Gastrocnemius medialis (tissue), 4 donors: ENCODE measurements around the gene NR6A1.

Experiments
- CTCF ChIP-seq, 5 experiments: fragments of 450-650 bp in 3 of 5; fragments of 200-600 bp in 2 of 5; sonication (generic) in 2 of 5; IDR thresholded peaks in 4 of 5; conservative IDR thresholded peaks in 1 of 5; 1 replicate in 4 of 5; 2 replicates in 1 of 5; pipeline ENCODE4 v1.5.1; 2016 to 2019; ENCODE audit warnings: antibody characterized with exemption in 5 of 5, mild to moderate bottlenecking in 3 of 5, moderate library complexity in 3 of 5
- POLR2A ChIP-seq, 2 donors: fragments of 450-650 bp; IDR thresholded peaks; one replicate each; pipeline ENCODE4 v1.6.1; 2017; ENCODE audit warnings: antibody characterized with exemption in 2 of 2, mild to moderate bottlenecking in 2 of 2, moderate library complexity in 2 of 2

DNA sequence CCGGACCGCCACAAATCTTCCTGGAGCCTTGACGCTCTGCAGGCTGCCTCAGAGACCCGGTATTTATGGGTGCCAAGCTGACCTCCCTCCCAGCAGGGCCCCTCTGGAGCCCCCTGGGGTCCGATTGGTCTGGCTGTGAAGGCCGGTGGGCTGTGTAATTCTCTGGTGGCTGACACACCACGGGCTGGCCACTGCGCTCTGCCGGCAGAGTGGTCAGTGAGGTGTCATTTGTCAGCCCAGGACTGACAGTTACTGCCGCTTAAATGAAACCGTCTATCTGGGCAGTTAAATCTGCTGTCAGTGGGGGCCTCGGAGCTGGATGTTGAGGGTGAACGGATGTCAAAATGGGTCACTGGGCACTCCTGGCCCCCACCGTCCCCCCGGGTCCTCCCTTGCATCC is 274.6 kb downstream of the NR6A1 start:
- TF ChIP-seq CTCF (IDR thresholded peaks at IDR 0.05 in 4 of 5, conservative IDR thresholded peaks at IDR 0.05 in 1 of 5) (no peak), POLR2A (IDR thresholded peaks at IDR 0.05) (no peak)
